A673 (cell line): Measurements from ENCODE around the gene FRS2. TPM values are rescaled to one million over a fixed set of nuclear protein-coding genes. Genes with fewer than 3 reads are reported as not detected.

Experiments
- BruUV-seq: library from RNA; stranded (reverse); fragments of 400-500 nt; replicated peaks from 2 replicates; lab custom pipeline; 2021; lab: Mats Ljungman, UMichigan
- CTCF ChIA-PET: fragments of 300-600 bp; sonication (Branson Sonifier 250); formaldehyde crosslinking; loops from one replicate; lab custom pipeline; 2022; ENCODE audit warnings: antibody characterized with exemption; lab: Charles Lee
- POLR2A ChIA-PET: fragments of 300-600 bp; sonication (Branson Sonifier 250); formaldehyde crosslinking; loops from one replicate; lab custom pipeline; 2022; ENCODE audit warnings: antibody characterized with exemption; ENCODE audit not compliant: low non-redundant PET; lab: Charles Lee
- DNase-seq: peaks from one replicate; pipeline ENCODE4 v3.0.0-alpha.2; 2015; ENCODE audit warnings: low spot score
- H3K27ac ChIP-seq: fragments of 200-600 bp; sonication (generic); 2 replicates; pipeline ENCODE4 v1.5.1; 2016; ENCODE audit warnings: mixed run types, low read depth, mild to moderate bottlenecking, mixed read lengths, antibody characterized with exemption, low read length; ENCODE audit not compliant: poor library complexity, severe bottlenecking
- H3K27me3 ChIP-seq: fragments of 200-600 bp; sonication (generic); replicated peaks from 2 replicates; pipeline ENCODE4 v1.6.1; 2017; ENCODE audit warnings: mixed run types, low read depth, mild to moderate bottlenecking, mixed read lengths, antibody characterized with exemption, low read length; ENCODE audit not compliant: insufficient read depth, poor library complexity
- H3K36me3 ChIP-seq: fragments of 200-600 bp; sonication (generic); 2 replicates; pipeline ENCODE4 v1.6.1; 2016; ENCODE audit warnings: mixed run types, mild to moderate bottlenecking, mixed read lengths, antibody characterized with exemption, low read length; ENCODE audit not compliant: insufficient read depth, poor library complexity, severe bottlenecking
- H3K4me1 ChIP-seq: fragments of 200-600 bp; sonication (generic); 2 replicates; pipeline ENCODE4 v1.6.1; 2017; ENCODE audit warnings: mixed run types, mild to moderate bottlenecking, mixed read lengths, antibody characterized with exemption, low read length; ENCODE audit not compliant: insufficient read depth, poor library complexity, severe bottlenecking
- H3K4me3 ChIP-seq: fragments of 200-600 bp; sonication (generic); 2 replicates; pipeline ENCODE4 v1.5.1; 2016; ENCODE audit warnings: low read depth, mixed run types, mild to moderate bottlenecking, mixed read lengths, low read length; ENCODE audit not compliant: poor library complexity, severe bottlenecking
- H3K9me3 ChIP-seq: fragments of 200-600 bp; sonication (generic); 2 replicates; pipeline ENCODE4 v1.6.1; 2016; ENCODE audit warnings: mixed run types, low read depth, mild to moderate bottlenecking, mixed read lengths, antibody characterized with exemption, low read length; ENCODE audit not compliant: poor library complexity, severe bottlenecking
- CTCF ChIP-seq: fragments of 300-800, 200-600 bp; sonication (generic); conservative IDR thresholded peaks from 2 replicates; pipeline ENCODE4 v1.5.1; 2017; ENCODE audit warnings: low read depth, mild to moderate bottlenecking, antibody characterized with exemption, low read length, moderate library complexity, mixed read lengths
- EZH2 ChIP-seq: fragments of 200-600 bp; sonication (generic); IDR thresholded peaks from 2 replicates; pipeline ENCODE4 v1.6.1; 2017; ENCODE audit warnings: borderline replicate concordance, low read depth, mild to moderate bottlenecking, mixed read lengths, antibody characterized with exemption, low read length; ENCODE audit not compliant: poor library complexity, severe bottlenecking
- intact Hi-C: fragments of 100-400 bp; cut with micrococcal nuclease; formaldehyde crosslinking; loops from one replicate; pipeline ENCODE4 v1.10.0; 2022; ENCODE audit not compliant: unreplicated experiment
- total RNA-seq: library from RNA; stranded (reverse); gene quantifications from 2 replicates; pipeline ENCODE4 v1.2.3, GENCODE V29; 2021

The FRS2 gene
- total RNA-seq, 1 experiment from 2014 or later: 34.5 TPM

- ChIA-PET CTCF (no interaction called here), POLR2A (interaction anchor here (0.6 kb wide), 1 partner anchor 29 kb away, joined by 3 read pairs; no protein-coding TSS in a partner anchor)
- Histone ChIP-seq H3K4me3 (no peak overlapping the region), H3K36me3 (no peaks in the 10 kb centered on the region), H3K9me3 (no peaks in the 10 kb centered on the region), H3K27me3 (no peaks in the 10 kb centered on the region), H3K4me1 (no peaks in the 10 kb centered on the region), H3K27ac (no peak overlapping the region)
- intact Hi-C loops: no loop called here
- TF ChIP-seq EZH2: no peak
- TF ChIP-seq CTCF: no peak
- DNase-seq: no peak
- BruUV-seq: no TSS peak
These were observed 93.1 kb downstream of the FRS2 start for GRCh38 chr12:69563166-69563762.

GRCh38 chr12:69566603-69567002 lies 96.4 kb downstream of the FRS2 start:
- H3K27ac ChIP-seq: no peak overlapping the region
- DNase-seq: no peak
- H3K4me1 ChIP-seq: no peaks in the 10 kb centered on the region
- TF ChIP-seq EZH2 (no peak), CTCF (peak; percentile 30; the same call in 1 of the 2 replicates)
- H3K36me3 ChIP-seq: no peaks in the 10 kb centered on the region
- POLR2A ChIA-PET: no interaction called here
- no peaks in the 10 kb centered on the region for H3K27me3 ChIP-seq
- CTCF ChIA-PET: no interaction called here
- intact Hi-C loops: no loop called here
- H3K9me3 ChIP-seq: no peaks in the 10 kb centered on the region
- no TSS peak for BruUV-seq
- no peak overlapping the region for H3K4me3 ChIP-seq

DNA sequence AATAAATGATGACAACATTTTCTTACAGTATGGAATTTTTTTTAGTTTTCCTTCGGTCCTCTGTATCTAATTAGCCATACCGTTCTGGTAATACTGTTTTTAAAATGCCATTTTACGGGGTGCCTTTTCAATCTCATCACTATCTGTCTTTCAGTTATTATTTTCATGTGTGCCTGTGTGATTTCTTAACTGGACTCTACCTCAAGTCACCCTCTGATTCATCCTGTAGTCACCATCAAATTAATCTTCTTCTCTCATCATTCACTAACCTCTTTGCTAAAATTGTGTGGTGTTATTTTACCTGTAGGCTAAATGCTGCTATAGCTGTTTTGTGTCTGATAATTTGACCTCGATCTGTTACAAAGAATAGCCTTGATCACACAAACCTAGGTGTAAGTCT lies 99.0 kb downstream of the FRS2 start:
- no peak for DNase-seq
- Histone ChIP-seq H3K36me3 (peaks cover 14% of the 10 kb centered on the region), H3K4me1 (no peaks in the 10 kb centered on the region), H3K27ac (no peak overlapping the region), H3K9me3 (no peaks in the 10 kb centered on the region), H3K27me3 (no peaks in the 10 kb centered on the region), H3K4me3 (no peak overlapping the region)
- intact Hi-C loops: no loop called here
- POLR2A ChIA-PET: interaction anchor here (0.7 kb wide), 1 partner anchor 137 kb away, joined by 4 read pairs; no protein-coding TSS in a partner anchor
- TF ChIP-seq CTCF (no peak), EZH2 (no peak)
- no TSS peak for BruUV-seq
- CTCF ChIA-PET: interaction anchor here (2.8 kb wide), 1 partner anchor 211 kb away, joined by 16 read pairs; no protein-coding TSS in a partner anchor
